Posterior cingulate gyrus (tissue), 11 donors: Measurements from ENCODE around the gene RAB23.
A peak's percentile ranks its signal among the peaks of the same experiment; 100 is the strongest.

ENCODE experiments used
- DNase-seq, 10 donors: peaks; one replicate each; pipeline versions ENCODE4 v3.0.0 to v3.0.0-alpha.2; 2020 to 2021; ENCODE audit warnings: mixed read lengths in 3 of 10
- intact Hi-C: fragments of 100-400 bp; cut with DNase I; formaldehyde crosslinking; loops from one replicate; pipeline ENCODE4 v1.15.1; 2023

The RAB23 gene

DNA sequence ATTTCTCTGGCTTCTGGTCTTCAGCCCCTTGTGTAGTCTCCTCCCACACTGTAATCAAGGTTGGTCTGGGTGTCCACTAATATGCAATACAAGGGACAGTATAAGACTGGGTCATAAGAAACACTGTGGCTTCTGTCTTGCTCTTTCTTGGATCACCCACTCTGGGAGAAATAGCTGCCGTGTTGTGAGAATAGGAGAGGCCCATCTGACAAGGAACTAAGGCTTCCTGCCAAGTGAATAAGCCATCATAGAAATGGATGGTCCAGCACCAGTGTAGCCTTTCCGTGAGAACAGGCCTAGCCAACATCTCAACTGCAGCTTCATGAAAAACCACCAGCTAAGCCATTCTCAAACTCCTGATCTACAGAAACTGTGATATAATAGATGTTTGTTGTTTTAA lies 26.6 kb downstream of the RAB23 start:
- intact Hi-C loops = loop anchor here (10.0 kb wide), 1 partner anchor 119 kb away; the partner anchor contains the start of gene PRIM2

DNA sequence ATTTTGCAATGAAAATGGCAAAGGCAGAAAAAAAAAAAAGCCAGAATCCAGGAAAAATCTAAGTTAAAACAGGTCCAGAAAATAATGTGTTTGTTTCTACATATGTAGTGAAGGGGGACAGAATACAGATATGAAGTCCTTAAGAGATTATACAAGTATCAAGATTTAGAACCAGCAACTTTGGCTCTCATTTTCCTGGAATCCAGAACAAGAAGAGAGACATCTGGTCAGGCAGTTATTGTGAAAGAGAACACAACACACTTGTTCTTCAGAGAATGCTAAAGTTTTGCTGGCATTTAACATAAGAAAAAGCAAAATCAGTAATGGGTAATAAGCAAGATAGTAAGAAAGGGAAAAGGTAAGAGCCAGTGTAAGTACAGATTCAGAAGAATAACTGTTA lies 28.9 kb downstream of the RAB23 start:
- no peak for DNase-seq
- intact Hi-C loops = loop anchor here (10.0 kb wide), 1 partner anchor 122 kb away; the partner anchor contains the start of gene PRIM2

More for the DNA sequence above, 26.6 kb downstream of the RAB23 start:
- no peak for DNase-seq

GRCh38 chr6:57190140-57190539 lies 32.0 kb downstream of the RAB23 start:
- intact Hi-C loops = loop anchor here (10.0 kb wide), 1 partner anchor 125 kb away; the partner anchor contains the start of gene PRIM2
- DNase-seq = no peak

DNA sequence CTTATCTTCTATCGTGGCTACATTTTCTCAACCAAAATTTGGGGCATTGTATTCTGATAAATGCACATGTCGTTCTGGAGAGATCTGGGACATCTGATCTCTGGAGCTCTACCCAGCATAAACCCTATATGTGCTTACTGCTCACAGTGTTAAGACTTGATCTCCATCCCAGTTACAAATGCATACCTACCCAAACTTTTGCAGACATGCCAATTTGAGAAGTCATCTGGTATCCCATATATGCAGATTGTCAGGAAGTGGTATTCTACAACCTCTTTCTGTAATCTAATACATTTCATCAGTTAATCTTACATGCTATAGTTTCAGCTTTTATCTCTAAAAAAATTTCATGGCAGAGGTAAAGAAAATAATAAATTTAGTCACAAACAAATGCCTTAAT lies 38.8 kb downstream of the RAB23 start:
- intact Hi-C loops = loop anchor here (5.0 kb wide), 1 partner anchor 39 kb away; the partner anchor contains the start of gene RAB23
- no peak for DNase-seq

DNA sequence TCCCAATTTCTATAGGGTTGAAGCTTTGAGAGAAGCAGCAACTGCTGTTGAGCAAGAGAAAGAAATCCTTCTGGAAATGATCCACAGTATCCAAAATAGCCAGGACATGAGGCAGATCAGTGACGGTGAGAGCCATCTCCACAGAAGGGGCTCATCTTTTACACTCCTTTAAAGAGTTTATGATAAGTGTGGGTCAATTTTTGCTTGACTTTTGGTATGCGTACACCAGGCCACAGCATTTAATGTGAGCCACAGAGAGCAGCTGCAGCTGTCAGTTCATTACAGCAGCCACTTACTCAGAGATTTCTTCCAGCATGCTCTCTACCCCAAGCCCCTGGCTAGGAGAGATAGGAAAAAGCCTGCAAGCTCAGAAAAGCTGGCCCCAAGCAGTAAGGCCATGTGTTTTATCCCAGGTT lies 40.1 kb downstream of the RAB23 start:
- intact Hi-C loops = loop anchor here (5.0 kb wide), 1 partner anchor 40 kb away; the partner anchor contains the start of gene RAB23
- no peak for DNase-seq

DNA sequence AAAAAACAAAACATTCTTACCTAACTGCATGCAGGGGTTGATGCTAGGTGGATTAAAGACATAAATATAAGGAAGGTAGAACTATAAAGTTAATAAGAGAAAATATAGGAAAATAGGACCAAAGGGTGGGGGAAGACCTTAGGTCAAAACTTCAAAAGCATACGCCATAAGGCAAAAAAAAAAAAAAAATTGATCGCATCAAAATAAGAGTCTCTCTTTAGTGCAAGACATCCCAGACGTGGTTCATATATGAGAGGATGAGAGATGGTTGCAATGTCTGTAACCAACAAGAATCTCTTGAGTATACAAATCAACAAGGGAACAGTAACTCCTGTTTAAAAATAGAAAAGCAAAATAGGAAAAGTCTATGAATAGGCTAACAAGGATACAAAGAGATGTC lies 41.5 kb downstream of the RAB23 start:
- DNase-seq = no peak
- intact Hi-C loops = loop anchor here (5.0 kb wide), 1 partner anchor 42 kb away; the partner anchor contains the start of gene RAB23

- no peak for DNase-seq
- intact Hi-C loops = no loop called here
These were observed 44.4 kb downstream of the RAB23 start for GRCh38 chr6:57177545-57178265.

DNA sequence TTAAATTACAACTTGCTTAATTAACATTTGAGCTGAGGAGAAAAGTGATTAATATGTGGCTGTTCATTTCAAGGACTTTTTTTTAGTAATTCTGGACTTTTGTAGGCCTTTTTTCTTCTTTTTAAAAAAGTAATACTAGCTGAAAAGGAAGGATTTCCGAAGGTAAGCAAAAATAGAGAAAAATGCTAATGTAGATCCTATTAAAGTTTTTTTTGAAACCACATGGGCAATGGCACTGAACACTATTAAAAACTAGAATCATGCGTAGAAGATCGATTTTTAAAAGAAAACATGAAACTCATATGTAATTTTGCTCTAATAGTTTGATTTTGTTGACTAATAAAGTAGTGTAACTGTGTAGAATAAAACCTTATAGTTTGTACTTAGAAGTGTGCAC lies 47.6 kb downstream of the RAB23 start:
- intact Hi-C loops = loop anchor here (5.0 kb wide), 1 partner anchor 82 kb away; the partner anchor contains the start of gene ZNF451
- DNase-seq = no peak

- intact Hi-C loops = loop anchor here (2.0 to 5.0 kb wide), 2 partner anchors 82 to 127 kb away; partner anchors contain the start of genes KIAA1586 and ZNF451
- no peak for DNase-seq
These were observed 48.1 kb downstream of the RAB23 start for GRCh38 chr6:57173886-57174510.

- intact Hi-C loops = loop anchor here (2.0 to 5.0 kb wide), 2 partner anchors 81 to 126 kb away; partner anchors contain the start of genes KIAA1586 and ZNF451
- no peak for DNase-seq
These were observed 48.8 kb downstream of the RAB23 start for GRCh38 chr6:57173056-57173885.

- intact Hi-C loops = loop anchor here (2.0 to 5.0 kb wide), 2 partner anchors 80 to 126 kb away; partner anchors contain the start of genes KIAA1586 and ZNF451
- DNase-seq = peak; percentile 58 to 97 (median 76)
These were observed 49.7 kb downstream of the RAB23 start, which contains the start of gene BAG2 for GRCh38 chr6:57172136-57173055. TSS of gene BAG2 (plus strand) at chr6:57172326. CDS start at chr6:57172698, 372 bp downstream.

DNA sequence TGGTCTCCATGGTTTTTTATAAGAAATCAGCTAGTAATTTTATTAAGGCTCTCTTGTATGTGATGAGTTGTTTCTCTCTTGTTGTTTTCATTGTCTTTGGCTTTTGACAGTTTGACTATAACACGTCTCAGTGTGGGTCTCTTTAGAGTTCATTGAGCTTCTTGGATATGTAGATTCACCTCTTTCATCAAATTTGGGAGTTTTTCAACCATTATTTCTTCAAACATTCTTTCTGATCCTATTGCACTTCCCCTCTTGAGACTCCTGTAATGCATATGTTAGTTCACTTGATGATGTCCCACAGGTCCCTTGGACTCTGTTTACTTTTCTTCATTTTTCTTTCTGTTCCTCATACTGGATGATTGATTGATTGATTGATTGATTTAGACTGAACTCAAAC lies 57.0 kb downstream of the RAB23 start:
- DNase-seq = no peak
- intact Hi-C loops = no loop called here

- intact Hi-C loops = no loop called here
- DNase-seq = no peak
These were observed 58.2 kb downstream of the RAB23 start for GRCh38 chr6:57163956-57164355.

- no peak for DNase-seq
- intact Hi-C loops = no loop called here
These were observed 59.6 kb downstream of the RAB23 start for GRCh38 chr6:57162516-57162915.

- intact Hi-C loops = no loop called here
These were observed 60.1 kb downstream of the RAB23 start for GRCh38 chr6:57162028-57162427.

GRCh38 chr6:57159127-57159526 lies 63.0 kb downstream of the RAB23 start:
- intact Hi-C loops = no loop called here
- no peak for DNase-seq

More at GRCh38 chr6:57162028-57162427, 60.1 kb downstream of the RAB23 start:
- DNase-seq = no peak

- intact Hi-C loops = no loop called here
- DNase-seq = no peak
These were observed 63.4 kb downstream of the RAB23 start for GRCh38 chr6:57158658-57159057.

- no peak for DNase-seq
- intact Hi-C loops = no loop called here
These were observed 73.9 kb downstream of the RAB23 start for GRCh38 chr6:57147955-57148858.
